WTC11 (cell line): ENCODE results near the gene ALK.

Source experiments
- ATF2 ChIP-seq: sonication (generic); formaldehyde crosslinking; IDR thresholded peaks from 2 replicates; pipeline ENCODE4 v1.8.1; 2022; ENCODE audit warnings: low read depth, missing genetic modification reagents, borderline replicate concordance
- SP1 ChIP-seq: sonication (generic); formaldehyde crosslinking; conservative IDR thresholded peaks from 2 replicates; pipeline ENCODE4 v1.8.1; 2022; ENCODE audit warnings: missing genetic modification reagents
- TEAD4 ChIP-seq: sonication (generic); formaldehyde crosslinking; IDR thresholded peaks from 2 replicates; pipeline ENCODE4 v1.8.0; 2022; ENCODE audit warnings: mild to moderate bottlenecking, missing genetic modification reagents
- TF ChIP-seq, protein P1 (sequence below): sonication (generic); formaldehyde crosslinking; IDR thresholded peaks from 2 replicates; pipeline ENCODE4 v1.8.0; 2023; ENCODE audit warnings: missing genetic modification reagents, mild to moderate bottlenecking, borderline replicate concordance
- TF ChIP-seq, protein P2 (sequence below): fragments of 200-600 bp; IDR thresholded peaks from 2 replicates; pipeline ENCODE4 v1.8.0; 2022; ENCODE audit warnings: antibody characterized with exemption

DNA sequence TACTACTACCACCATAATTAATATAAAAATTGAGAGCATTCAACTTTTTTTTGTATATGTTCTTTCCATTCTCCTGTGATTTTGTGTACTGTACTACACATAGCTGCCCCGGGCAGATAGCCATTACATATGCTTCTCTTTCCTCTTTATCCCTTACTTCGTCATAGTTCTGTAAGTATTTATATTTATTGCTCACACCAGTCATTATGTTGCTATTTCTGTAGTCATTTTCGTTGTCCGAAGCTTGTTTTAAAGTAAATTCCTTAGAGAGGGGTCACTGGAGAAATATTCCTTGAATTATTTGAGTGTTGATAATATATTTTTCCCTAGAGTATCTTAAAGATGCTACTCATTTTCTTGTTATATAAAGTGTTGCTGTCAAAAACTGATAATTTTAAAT lies 662.2 kb downstream of the ALK start:
- no peak for TF ChIP-seq SP1
- TF ChIP-seq TEAD4 (CRISPR knock-in tag), result no peak
- TF ChIP-seq, protein P1, sequence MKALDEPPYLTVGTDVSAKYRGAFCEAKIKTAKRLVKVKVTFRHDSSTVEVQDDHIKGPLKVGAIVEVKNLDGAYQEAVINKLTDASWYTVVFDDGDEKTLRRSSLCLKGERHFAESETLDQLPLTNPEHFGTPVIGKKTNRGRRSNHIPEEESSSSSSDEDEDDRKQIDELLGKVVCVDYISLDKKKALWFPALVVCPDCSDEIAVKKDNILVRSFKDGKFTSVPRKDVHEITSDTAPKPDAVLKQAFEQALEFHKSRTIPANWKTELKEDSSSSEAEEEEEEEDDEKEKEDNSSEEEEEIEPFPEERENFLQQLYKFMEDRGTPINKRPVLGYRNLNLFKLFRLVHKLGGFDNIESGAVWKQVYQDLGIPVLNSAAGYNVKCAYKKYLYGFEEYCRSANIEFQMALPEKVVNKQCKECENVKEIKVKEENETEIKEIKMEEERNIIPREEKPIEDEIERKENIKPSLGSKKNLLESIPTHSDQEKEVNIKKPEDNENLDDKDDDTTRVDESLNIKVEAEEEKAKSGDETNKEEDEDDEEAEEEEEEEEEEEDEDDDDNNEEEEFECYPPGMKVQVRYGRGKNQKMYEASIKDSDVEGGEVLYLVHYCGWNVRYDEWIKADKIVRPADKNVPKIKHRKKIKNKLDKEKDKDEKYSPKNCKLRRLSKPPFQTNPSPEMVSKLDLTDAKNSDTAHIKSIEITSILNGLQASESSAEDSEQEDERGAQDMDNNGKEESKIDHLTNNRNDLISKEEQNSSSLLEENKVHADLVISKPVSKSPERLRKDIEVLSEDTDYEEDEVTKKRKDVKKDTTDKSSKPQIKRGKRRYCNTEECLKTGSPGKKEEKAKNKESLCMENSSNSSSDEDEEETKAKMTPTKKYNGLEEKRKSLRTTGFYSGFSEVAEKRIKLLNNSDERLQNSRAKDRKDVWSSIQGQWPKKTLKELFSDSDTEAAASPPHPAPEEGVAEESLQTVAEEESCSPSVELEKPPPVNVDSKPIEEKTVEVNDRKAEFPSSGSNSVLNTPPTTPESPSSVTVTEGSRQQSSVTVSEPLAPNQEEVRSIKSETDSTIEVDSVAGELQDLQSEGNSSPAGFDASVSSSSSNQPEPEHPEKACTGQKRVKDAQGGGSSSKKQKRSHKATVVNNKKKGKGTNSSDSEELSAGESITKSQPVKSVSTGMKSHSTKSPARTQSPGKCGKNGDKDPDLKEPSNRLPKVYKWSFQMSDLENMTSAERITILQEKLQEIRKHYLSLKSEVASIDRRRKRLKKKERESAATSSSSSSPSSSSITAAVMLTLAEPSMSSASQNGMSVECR (CRISPR knock-in tag), result no peak
- TF ChIP-seq, protein P2, sequence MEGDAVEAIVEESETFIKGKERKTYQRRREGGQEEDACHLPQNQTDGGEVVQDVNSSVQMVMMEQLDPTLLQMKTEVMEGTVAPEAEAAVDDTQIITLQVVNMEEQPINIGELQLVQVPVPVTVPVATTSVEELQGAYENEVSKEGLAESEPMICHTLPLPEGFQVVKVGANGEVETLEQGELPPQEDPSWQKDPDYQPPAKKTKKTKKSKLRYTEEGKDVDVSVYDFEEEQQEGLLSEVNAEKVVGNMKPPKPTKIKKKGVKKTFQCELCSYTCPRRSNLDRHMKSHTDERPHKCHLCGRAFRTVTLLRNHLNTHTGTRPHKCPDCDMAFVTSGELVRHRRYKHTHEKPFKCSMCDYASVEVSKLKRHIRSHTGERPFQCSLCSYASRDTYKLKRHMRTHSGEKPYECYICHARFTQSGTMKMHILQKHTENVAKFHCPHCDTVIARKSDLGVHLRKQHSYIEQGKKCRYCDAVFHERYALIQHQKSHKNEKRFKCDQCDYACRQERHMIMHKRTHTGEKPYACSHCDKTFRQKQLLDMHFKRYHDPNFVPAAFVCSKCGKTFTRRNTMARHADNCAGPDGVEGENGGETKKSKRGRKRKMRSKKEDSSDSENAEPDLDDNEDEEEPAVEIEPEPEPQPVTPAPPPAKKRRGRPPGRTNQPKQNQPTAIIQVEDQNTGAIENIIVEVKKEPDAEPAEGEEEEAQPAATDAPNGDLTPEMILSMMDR, result no peak
- TF ChIP-seq ATF2 (CRISPR knock-in tag), result no peak
